Activated CD4-positive, alpha-beta T cell treated with anti-CD3 and anti-CD28 coated beads, Interleukin-2, Interleukin-6, amounts not matched to agents 100 ng/mL and 50 ng/mL, durations not matched to agents 16 hours and 8 hours (primary cell): Measurements from ENCODE around the gene PLA2G7.
"Not testable (repeated sequence)": the region's sequence is repeated elsewhere in the genome, so short reads cannot be mapped to it uniquely, and the experiment has no call there.

ENCODE experiments used
- DNase-seq: peaks from one replicate; pipeline ENCODE4 v3.0.0-alpha.2; 2020

The PLA2G7 gene

DNA sequence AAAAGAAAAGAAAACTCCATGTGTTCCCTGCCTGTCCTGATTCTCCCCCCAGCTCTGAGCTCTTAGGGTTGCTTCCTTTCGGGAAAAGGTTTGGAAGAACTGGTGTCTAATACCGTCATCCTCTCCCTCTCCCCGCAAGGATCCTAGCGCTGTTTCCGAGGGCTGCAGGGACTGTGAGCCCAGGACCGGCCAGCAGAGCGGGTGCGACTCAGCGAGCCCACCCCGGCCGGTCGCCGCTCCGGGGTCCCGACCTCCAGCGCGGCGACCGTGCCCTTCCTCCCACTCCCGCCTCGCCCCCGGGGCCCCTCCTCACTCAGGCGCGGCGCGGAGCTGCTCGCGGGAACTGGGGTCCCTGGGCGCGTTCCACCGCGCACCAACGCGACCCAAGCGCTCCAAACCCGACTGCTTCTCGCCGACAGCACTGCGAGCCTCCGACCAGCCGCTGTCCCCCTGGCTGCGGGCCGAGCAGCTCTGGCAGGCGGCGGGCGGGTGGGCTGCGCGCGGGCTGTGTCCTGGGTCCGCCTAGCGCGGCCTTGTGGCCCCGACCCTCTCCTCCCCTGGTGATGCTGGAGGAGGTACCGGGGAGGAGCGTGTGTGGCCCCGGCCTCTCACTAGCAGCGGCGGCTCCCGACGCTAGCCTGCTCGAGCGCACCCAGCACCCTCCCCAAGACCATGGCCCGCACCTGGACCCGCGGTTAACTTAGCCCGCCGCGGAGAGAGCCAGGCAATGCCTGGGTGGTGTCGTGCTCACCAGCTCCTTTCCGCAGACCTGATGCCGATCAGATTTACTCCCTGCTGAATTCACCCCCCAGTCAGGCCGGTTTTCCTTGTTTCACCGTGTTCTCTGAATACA, at the start of gene PLA2G7:
PLA2G7 (minus strand) TSS at position 509 of the 853 bp plus-strand sequence. CDS start 12,484 bp downstream, outside the sequence.
- DNase-seq, result no peak

DNA sequence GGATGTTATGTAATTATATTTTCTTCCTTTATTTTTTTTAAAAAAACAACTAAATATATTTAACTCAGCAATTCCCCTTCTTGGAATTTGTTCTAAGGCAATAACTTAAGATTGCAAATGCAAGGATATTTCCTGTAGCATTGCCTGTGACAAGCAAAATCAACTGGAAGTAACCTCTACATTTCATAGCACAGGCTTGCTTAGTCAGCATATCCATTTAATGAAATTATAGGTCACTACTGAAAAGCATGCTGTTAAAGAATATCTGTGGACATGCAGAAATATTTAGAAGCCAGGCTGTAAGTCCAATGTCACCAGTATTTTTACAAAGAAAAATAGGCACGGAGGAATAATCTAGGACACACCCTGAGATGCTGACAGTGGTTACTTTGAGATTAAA, 49.4 kb upstream of the PLA2G7 start:
- DNase-seq, result no peak

DNA sequence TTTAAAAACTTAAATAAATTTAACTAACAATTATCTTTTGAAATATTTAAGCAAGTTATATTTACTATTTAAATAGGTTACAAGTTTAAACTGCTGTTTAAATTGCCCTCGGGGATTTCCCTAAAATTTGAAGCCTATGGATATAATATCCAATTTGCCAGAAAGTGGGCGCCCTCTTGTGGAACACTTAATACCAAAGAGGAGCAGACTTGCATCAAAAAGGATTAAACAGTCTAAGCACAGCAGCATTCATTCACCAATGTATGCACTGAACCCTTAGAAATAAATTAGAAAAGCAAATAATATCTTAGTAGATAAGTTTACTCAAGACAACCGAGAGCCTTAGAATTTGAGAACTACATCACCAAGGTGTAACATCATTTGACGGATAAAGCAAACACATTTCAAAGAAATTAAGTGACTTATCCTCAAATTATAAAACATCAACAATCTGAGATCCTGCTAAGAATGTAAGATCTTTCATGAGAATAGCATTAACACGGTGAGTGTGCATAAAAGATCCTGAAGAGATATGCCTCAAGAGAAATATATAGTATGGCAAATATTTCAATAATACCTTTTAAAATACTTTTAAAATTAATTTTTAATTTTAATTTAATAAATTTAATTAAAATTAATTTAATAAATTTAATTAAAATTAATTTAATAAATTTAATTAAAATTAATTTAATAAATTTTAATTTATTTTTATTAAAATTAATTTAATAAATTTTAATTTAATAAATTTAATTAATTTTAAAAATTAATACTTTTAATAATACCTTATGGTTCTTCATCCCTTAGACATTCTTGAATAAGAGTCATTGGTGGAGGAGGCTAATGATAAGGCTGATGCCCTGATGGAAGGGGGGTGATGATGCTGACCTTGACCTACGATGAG, 46.6 kb upstream of the PLA2G7 start:
- peak; percentile 56 for DNase-seq

DNA sequence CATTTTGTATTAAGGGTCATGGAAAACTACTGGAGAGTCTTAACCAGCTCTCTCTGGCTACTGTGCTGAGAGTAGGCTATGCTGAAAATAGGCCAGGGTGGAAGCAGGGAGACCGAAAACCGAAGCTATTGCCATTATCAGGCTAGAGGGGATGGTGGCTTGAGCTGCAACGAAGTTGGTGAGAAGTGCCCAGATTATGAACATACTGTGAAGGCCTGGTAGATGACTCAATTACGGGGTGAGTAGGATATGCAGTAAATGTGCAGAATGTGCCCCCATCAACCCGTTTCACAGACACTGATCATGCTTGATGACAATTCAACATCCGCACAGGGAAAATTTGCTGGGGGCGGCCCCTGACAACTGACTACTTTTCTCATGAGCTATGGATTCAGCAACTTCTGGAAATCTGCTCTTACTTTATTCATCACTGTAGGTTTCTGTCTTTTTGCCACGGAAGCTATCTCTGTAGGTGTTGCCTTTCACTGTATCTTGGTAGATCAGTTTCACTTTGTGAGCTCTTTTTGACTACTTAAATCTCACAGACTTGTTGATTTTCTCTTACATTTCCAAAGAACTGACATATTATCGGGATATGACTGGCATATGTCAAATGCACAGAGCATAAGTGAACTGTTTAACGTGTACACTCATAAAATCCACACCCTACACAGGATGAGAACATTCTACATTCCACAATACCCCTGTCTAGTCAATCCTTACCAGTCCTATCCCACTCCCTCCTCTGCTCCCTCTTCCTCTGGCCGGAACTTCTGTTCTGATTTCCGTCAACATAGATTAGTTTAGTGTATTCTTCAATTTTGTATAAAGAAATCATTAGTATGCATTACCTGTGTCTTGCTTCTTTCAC, 42.5 kb upstream of the PLA2G7 start:
- no peak for DNase-seq

DNA sequence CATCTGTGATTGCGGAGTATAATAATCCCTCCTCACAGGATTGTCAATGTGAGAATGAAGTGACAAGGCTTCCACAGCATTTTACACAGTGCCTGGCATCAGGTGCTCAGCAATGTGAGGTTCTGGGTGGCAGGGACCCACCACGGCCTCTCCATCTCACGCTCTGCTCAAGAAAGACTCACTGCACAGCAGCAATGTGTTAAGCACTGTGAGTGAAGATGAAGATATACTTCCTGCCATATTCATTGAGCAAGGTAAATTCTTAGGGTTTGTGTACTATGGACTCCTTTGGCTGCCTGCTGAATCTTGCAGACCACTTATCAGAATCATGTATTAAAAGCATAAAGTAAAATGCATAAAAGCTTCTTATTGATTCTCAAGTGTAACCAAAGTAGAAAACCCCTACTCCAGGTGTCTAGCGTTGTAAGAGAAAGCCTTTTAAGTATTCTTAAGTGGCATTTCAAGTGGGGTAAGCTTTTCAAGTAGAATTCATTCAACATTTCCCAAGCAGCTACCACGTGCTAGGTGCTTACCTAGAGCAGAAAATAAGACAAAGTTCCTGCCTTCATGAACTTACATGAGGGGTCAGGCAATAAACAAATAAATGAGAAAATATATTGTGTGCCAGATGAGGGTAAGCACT, 41.0 kb upstream of the PLA2G7 start:
- DNase-seq, result no peak

DNA sequence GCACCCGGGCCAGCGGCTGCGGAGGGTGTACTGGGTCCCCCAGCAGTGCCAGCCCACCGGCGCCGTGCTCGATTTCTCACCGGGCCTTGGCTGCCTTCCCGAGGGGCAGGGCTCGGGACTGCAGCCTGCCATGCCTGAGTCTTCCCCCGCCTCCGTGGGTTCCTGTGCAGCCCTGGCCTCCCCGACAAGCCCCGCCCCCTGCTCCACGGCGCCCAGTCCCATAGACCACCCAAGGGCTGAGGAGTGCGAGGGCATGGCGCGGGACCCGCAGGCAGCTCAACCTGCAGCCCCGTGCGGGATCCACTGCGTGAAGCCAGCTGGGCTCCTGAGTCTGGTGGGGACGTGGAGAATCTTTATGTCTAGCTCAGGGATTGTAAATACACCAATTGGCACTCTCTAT, 39.6 kb upstream of the PLA2G7 start:
- DNase-seq, result not testable (repeated sequence)

DNA sequence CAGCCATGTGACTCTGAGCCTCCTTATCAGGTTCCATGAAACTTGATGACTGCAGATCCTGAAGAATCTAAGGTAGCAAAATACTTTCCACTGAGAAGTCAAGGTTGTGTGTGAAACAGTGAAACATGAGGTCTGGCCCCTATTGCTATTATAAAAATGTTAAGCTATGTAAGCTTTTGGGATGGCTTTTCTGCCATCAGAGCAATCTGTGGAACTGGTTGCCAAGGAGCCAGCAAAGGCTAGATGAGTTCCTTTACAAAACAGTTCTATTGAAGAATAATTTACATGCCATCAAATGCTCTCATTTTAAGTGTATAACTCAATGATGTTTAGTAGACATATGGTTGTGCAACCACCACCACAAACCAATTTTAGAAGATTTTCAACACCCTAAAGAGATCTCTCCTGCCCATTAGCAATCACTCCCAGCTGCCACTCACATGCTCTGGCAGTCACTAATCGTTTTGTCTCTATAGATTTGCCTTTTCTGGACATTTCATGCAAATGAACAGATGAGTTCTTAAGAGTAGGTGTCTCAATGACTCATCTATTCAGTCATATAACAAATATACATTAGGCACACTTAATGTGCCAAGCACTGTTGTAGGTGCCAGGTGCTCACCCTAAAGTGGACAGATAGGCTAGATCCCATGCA, 38.2 kb upstream of the PLA2G7 start:
- DNase-seq, result no peak

DNA sequence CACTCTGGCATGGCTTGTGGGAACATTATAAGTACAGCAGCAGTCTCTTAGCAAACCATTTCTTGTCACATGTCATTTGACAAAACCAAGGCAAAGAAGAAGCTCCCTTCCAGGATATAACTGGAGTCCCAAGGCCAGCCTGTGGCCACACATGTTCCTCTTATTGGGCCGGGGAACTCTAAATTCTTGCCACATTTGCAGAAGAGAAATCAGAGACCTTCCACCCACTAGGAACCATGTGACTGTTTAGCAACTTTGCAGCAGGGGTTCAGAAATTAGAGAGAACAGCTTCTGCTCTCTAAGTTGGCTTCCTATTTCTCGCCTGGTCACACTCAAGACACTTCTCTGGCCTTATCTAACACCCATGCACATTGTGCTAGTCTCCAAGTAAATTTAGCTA, 37.6 kb upstream of the PLA2G7 start:
- DNase-seq, result no peak

DNA sequence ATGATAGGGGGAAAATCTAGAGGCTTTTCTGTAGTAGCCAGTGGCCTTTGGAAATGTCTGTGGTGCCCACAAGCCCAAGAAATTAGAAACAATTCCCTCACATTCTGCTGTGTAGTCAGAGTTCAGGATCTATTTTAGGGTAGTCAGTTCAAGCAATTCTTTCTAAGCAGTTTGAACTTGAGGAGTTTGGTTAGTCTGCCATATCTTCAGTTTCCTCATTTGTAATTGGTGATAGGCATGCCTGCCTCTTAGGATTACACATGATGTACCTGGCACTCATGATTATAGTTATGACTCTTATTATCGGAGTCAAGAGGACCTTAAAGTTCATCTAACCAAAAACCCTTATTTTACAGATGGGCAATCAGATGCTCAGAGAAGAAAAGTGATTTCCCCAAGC, 36.8 kb upstream of the PLA2G7 start:
- DNase-seq, result no peak

DNA sequence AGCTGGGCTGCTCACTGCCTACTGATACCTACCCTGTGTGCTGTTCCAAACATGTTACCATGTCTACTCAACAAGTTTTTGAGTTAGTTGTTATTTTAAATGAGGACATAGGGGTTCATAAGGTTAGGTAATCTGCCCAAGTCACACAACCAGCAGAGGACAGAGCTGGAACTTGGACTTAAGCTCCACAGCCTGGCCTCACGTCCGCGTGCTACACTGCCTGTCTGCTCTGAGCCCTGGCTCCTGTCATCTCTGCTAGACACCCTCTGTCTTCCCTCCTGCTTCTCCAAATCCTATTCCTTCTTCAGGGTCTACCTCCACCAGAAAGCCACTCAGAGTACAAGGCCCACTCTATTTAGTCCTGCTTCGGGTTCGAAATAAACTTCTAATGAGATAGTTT, 29.8 kb upstream of the PLA2G7 start:
- DNase-seq, result no peak

DNA sequence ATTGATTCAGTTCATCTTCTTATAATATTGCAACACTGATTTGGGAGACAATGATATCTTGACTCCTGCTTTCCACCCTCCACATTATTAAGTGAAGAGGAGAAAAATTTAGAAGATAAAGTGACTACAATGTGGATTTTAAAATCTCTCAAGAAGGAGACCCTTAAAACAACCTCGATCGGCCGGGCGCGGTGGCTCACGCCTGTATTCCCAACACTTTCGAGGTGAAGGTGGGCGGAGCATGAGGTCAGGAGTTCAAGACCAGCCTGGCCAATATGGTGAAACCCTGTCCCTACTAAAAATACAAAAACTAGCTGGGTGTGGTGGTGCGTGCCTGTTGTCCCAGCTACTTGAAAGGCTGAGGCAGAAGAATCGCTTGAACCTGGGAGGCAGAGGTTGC, 29.1 kb upstream of the PLA2G7 start:
- not testable (repeated sequence) for DNase-seq

DNA sequence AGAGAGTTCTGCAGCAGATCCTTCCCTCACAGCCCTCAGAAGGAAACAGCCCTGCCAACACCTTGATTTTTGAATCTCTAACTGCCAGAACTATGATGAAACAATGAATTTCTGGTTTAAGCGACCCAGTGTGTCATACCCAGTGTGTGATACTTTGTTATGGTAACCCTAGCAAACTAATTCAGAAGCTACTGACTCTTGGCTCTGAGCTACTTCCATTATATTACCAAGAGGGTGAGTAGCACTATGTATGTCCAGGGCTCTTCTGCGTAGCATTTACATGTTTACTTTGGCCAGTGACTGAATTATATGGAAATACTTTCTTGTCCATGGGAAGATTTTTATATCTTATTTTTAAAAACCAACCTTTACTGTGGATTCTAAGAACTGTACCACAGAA, 28.3 kb upstream of the PLA2G7 start:
- DNase-seq, result no peak

DNA sequence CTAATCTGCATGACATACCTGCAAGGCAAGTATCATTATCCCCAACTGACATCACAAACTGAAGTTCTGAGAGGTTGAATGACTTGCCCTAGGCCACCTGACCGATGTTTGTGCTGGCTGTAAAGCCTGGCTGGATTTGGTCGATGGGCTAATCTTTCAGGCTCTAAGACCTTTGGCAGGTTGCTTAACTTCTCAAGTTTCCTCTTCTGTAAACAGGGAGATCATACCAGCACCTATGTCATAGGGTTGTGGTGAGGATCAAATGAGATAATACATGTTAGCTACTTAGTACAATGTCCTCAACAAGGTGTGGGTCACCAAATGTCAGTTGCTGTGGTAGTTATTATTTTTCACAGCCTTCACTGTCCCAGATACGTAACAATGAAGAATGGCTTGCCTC, 25.8 kb upstream of the PLA2G7 start:
- DNase-seq, result no peak

DNA sequence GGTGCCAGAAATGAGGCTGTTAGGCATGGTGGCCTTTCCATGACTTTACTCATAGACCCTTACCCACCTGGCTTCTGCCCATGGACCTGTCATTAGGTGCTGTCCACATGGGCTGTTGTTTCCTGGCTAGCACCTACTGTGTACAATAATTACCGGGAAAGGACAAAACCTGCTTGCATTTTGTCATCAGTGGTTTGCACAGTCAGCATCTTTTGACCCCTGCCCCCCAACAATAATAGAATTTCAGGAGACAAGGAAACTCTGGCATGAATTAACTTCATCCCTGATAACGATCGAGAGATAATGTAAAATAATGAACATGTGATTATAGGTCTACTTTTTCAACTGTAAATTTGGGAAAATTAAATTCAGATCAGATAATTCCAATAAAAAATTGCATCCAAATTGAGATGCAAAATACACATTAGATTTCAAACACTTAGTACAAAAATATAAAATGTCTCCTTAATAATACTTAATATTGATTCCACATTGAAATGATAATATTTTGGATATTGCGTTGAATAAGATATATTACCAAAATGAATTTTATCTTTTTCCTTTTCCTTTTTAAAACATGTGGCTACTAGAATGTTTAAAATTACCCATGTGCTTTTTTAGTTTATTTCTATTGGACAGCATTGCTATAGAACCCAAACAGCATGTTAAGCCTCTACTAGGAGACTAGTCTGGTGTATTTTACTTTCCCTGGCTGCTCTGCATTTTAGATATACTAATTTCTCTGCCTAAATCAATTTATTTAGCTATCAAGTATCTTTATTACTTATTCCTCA, 24.0 kb upstream of the PLA2G7 start:
- DNase-seq, result no peak

DNA sequence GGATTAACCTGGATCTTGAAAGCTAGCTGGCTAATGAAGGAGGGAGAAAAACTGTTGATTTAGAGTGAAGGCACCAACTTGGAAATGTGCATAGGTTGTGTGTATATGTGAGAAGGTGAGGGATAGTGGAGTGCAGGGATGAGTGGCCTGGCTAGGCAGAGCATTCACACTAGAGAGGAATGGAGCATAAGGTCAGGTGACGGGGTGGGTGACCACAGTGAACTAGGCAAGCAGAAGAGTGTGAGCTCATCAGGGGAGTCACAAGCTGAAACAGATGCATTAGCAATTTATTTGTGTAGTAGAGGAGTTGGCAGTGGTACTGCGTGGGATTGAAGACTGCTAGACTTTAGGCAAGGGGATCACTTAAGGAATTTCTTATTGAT, 22.0 kb upstream of the PLA2G7 start:
- no peak for DNase-seq

DNA sequence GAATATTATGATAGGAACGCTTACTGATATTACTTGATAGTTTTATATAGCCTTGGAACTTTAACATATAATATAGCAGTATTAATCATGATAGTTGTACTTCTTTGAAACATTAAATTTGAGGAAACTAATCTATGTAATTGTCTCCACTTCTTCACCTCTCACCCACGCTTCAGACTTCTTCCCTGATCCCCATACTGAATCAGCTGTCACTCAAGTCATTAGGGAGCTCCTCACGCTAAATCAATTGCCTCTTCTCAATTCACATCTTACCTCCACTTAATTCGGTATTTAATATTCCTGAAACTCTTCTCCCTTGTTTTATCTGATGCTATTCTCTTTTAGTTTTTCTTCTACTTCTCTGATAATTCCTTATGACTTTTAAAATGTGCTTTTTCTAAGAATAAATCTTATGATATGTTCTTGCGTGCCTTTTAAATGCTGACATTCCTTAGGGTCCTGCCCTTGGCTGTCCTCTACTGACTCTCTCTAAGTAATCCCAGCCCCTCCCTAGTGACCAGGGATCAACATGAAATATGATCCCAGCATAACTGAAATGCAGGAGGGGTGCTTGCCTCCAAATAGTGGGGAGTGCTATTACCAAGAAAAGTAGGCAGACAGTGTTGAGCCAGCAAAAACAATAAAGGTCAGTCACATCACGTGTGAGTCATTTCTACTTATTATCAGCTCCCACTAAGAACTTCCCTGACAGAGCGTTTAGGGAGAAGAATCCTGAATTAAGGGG, 21.5 kb upstream of the PLA2G7 start:
- DNase-seq, result no peak

DNA sequence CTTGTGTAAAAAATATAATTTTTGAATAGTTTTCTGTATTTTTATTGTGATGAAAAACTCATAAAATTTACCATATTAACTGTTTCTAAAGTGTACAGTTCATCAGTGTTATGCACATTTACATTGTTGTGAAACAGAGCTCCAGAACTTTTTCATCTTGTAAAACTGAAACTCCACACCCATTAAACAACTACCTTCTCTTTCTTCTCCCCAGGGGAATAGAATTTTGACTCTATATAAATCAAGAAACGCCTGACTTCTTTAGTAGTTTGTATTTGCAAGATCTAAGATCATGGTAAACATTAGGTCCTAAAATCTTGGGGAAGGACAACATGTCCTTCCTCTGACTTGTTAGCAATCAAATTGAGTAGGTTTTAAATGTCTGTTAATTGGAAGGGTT, 20.7 kb upstream of the PLA2G7 start:
- no peak for DNase-seq

DNA sequence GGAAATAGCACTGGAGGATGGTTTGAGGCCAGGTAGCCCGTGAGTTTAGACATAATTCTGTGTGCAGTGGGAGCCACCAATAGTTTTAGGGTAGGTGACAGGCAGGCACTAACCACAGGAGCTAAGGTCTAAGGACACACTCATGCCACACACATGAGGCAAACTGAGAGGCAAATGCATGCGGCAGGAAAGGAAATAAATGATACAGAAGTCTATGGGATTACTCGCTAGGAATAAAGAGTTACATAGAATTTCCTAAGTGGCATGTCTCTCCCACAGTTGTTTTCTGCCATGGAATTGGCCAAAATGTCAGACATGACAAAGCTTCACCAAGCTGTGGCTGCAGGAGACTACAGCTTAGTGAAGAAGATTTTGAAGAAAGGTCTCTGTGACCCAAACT, 16.5 kb upstream of the PLA2G7 start:
- no peak for DNase-seq

DNA sequence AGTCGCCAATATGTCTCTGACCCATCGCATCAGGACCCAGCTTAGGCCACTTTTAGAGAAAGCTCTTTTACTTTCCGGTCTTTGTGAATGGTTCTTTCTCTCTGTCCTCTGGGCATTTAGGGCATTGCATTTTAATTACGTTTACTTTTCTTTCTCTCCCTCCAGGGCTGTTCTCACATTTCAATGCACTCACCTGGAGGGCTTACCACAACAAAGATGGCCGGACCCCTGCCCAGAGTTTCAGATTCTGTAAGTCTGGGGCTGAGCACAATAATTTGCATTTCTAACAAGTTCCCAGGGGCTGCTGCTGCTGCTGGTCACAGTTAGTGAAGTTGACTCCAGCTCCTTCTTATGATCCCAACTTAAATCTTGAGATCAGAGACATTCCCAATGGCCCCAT, 14.6 kb upstream of the PLA2G7 start:
- DNase-seq, result no peak

DNA sequence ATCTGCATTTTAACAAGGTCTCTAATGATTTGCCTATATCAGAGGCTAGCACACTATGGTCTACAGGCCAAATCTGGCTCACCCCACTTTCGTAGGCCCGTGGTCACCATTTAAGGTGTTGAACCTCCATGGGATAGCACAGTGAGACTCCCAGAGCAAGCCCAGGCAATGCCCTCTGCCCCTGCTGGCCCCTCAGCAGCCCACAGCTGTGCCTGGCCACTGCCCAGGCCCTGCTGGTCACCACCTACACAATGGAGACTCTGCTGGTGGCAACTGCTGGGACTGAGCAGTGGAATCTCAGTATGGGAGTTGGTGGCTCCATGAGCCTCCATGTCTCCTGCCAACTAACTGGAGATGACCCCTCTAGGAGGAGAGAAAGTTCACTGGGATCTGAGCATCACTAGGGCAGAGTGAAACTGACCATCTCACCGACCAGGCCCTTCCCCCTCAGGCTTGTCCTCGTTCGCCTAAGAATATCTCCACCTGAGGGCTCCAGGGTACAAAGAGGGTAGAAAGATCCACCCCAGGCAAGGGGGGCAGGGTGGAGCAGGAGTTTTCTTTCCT, 13.8 kb upstream of the PLA2G7 start:
- no peak for DNase-seq
